Germinal center (tissue), 1 donor: ENCODE measurements around the gene TMIE.

Experiments
- DNase-seq: peaks from one replicate; pipeline ENCODE4 v3.0.0; 2012; ENCODE audit warnings: mixed read lengths, low spot score

The TMIE gene

DNA sequence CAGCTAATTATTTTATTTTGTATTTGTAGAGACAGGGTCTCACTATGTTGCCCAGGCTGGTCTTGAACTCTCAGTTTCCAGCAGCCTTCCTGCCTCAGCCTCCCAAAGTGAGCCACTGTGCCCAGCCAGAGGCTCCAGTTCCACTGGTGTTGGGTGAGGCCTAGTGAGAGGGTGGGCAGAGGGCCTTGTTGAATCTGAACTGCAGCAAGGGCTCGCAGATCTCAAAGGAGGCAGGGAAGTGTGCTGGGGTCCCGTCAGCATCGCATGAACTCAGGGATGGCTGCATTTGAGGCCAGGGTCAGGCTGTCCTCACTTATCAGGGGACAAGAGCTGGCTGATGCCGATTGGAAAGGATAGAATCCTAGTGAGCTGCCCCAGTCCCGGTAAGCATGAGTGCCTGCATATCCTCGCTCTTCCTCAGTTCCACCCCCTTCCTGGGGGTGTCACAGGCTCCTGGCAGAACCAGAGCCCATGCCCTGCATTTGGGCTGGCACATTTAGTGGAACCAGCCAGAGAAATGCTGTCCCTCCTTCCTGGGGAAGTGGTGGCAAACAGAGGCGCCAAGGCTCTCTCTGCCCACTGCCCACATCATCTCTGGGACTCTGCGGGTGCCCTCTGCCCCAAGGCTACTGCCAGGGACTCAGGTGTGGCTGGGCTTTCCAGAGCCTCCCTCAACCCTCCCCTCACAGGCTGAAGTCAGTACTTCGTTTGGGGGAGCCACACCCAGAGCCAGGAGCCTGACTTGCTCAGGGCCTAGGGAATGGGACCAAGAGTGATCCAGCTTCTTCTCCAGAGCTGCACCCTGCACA, 31.8 kb upstream of the TMIE start:
- DNase-seq = no peak

DNA sequence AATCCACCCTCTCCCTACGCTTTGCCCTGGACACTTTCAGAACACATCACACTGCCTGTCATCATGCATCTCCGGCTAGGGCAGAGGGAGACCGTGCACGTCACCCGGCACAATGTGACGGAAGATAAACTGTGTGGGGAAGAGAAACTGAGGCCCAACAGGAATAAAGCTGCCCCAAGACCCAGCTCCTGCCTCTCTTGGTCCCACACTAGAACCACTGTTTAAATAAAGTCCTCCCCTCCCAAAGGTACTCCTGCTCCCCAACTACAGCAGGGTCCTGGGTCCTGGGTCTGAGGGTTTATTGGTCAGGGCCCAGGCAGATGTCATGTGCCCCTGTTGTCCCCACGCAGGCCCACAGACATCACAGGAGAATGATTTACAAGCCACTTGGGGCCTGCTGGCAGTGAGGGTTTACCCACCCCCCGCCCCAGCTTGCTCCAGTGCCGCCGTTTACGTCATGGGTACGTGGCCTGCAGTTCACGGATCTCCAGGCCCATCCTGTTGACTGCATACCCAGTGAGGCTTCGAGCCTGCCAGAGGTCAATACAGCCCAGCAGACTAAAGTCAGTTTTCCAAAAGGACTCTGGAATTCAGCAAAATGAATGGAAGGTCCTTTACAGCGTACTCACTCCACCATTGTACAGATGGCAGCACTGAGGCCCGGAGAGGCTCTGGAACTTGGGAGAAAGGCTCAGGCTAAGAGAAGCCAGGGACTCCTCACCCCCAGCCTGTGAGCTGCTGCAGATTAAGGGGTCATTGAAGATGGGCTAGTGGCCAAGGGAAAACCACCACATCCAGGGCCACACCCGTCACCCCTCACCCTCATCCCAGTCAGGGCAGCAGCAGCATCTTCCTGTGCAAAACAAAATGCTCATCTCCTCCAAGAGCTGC, 30.9 kb upstream of the TMIE start:
- DNase-seq = no peak

DNA sequence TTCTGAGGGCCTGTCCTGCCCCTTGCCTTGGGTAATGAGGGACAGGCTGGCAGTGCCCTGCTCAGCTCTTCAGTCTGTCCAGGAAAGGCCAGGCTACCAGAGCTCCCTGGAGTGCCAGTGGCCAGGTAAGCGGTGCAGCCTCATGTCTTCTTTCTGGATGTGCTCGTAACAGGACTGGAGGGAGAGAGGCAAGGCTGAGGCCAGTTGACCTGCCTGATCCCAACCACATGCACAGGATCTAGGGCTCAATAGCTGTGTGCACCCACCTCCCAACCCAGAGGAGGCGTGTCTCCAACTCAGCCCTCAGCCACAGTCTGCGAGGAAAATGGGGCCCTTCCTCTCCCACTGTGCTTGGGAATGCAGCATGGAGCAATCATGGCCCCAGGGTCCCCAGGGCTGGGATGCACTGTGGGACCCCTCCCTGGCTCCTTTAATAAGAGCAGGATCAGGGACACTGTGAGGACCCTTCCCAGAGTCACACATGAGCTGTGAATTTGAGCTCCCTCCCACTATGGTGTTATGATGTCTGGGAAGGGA, 30.2 kb upstream of the TMIE start:
- DNase-seq = no peak

DNA sequence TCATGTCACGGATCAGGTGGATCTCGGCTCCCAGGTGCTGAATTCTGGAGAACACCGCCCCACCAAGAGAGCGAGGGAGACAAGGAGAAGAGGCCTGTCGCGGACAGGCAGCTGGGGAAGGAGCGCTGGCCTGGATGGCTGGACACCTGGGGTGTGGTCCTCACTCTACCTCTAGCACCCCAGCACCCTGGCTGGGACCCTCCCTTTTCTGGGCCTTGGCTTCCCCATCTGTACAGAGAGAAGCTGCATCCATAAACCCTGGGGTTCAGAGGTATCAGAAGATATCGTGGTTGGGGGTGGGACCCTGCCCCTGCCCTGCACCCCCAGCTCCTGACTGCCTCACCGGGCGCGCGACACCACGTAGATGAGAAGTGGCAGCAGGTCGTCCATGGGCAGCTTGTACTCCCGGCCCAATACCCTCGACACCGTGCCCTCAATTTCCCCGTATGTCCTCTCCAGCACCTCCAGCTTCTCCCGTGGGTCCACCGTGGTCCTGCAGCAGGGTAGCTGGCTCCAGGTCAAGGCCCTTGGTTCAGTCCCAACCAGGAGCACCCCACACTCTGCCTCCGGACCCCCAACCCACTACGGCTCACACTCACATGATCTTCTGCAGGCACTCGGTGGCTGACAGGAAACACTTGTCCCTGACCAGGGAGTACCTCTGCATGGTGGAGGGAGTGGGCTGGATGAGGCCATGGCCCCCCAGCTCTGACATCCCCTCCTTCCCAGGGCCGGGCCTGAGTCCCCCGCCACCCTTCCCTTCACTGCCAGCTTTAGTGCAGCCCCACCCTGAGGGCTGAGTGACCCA, 29.4 kb upstream of the TMIE start:
- no peak for DNase-seq

DNA sequence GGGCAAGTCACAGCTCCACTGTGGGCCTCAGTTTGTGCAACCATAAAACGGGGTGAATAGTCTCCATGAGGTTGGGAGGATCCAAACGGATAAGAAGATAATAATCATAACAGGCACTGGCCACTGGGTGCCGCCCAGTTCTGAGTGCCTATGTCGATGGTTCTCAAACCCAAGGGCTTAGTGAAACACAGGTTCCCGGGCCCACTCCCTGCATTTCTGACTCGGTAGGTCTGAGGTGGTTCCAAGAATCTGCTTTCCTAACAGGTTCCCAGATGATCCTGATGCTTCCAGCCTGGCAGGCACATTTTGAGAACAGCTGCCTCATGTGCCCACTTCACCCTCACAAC, 28.9 kb upstream of the TMIE start:
- no peak for DNase-seq

DNA sequence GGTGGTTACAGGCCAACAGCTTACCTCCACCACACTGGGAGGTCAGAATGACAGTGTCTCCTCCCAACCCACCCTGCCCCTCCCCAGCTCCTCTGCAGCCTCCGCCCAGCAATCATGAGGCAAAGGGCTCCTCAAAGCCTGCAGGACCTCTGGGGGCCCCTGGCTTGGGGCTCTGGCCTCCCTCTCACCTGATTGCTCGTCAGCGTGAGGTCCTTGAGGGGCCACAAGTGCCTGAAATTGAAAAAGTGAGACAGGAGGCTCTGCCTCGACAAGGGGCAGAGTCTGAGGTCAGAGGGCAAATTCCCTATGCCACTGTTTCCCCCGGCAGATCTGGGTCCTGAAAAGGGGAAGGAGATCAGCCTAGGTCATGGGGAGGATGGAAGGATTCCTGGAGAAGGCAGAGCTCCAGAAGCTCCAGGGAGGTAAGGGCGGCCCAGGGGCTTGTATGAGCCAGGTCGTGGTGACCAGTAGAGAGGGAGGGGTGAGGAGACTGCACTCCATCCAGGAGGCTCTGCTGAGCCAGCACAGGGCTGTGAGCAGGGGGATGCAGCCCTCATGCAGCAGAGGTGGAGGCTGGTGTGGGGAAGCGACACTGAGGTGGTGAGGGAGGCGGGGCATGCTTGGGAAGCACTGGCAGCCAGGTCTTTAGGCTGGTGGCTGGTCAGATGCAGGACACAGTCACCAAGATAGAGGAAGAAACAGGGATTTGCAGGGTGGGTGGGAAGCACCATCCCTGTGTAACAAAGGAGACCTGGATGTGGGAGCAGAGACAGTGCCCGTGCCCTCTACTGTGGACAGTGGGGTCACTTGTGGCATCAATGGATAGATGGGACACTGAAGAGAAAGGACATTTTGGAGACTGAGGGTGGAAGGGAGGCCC, 27.8 kb upstream of the TMIE start:
- no peak for DNase-seq

DNA sequence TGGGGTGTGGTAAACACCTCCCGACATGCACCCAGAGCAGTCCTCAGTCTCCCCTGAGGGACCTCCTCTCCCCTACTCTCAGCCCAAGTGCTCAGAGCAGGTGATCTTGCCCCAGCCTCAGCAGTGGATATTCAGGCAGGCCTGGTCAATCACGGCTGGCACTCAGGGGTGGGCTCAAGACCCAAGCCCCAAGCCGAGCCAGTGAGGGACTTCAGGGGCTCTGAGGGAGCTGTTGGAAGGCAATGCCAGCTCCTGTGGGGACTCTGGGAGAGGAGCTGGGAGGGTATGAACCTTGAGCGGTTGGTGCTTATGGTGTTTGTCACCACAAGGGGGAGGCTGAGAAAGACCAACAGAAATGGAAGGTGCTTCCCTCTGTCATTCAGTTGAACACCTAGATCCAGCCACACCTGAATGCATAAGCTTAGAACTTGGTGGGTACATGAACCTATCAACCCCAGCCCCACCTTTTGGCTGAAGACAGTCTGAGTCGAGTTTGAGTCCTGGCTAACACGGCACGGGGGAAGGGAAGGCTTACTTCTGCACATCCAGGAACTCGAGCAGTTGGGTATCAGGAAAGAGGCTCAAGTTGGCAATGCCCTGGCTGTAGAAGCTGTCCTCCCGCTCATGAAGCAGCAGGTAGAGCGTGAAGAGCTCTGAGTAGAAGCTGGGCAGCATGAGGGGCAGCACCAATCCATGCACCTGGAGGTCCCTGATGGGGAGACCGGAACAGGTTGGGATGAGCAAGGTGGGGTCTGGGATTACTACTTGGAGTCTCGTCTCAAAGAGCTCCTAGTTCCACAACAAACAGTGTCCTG, 27.0 kb upstream of the TMIE start:
- DNase-seq = no peak

DNA sequence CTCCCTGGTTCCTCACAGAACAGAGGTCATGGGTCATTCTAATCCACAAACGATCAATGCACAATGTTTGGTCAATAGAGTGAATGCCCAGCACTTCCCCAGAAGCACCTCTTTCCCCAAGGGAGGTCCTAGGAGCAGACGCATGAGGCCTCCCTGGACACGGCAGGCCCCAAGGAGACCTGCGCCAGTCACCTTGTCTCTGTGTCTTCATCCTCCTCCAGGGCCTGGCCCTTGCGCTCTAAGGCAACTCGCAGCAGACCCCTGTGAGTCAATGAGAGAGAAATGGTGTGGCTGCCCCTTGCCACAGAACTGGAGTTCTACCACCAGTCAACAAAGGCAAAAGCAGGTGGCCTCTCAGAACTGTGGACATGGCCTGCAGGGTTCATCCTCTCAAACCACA, 25.8 kb upstream of the TMIE start:
- no peak for DNase-seq

DNA sequence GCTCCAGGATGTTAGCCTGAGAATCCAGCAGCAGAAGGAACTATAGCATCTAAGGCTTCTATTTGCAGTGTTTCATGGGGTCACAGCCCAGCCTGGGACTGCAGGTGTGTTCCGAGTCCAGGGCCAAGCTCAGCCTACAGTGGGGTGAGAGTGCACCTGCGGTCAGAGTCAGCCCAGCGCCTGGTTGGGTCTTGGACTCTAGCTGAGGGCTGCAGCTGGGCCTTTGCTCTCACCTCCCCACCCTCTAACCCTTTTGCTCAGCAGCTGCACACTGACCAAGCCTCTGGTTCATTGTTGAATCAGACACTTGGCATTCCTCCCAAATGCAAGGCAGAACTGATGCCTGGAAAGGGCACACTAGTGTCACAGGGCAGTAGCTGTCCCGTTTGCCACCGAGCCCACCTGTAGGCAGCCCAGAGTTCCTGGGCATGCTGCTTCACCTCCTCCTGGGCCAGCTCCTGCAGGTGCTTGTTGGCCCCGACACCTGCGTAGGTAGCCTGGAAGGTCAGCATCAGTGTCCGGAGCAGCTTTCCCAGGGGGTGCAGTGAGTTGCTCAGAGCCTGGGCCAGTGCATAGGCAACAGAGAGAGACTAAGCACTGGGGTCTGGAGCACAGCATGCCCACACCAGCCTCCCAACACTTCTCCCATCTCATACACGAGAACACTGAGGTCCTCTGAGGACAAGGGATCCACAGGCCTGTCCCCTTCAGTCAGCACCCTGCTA, 25.2 kb upstream of the TMIE start:
- no peak for DNase-seq

DNA sequence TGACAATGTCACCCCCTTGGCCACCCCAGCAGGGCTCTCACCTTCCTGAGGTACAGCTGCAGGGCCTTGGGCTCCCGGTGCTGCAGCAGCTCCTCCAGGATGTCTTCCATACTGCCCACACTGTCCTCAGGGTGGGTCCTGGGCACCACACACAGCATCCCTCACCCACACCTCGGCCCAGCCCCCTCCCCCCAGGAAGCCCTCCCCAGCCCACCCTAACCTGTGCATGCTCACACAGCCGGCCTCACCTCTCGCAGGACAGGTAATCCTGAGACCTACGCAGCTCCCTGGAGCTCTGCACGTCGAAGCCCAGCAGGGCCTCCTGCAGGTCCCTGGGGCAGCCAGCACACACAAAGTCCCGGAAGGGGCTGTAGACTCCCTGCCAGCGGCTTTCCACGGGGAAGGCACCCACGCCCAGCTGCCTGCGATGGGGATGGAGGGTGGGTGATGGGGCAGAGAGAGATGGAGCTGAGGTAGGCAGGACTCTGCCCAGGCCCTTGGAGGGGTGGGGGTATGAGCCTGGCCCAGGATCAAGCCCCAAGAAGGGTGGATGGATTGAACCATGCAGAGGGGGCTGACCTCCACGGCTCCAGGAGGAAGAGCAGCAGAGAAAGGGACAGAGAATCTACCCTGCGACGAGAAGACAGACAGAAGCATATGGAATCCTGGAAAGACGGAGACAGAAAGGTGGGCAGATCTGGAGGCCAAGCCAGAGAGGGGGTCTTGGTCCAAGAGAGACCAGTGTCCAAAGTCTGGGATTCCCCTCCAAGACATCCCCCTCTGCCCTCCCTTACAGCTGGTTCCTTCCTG, 24.4 kb upstream of the TMIE start:
- no peak for DNase-seq

DNA sequence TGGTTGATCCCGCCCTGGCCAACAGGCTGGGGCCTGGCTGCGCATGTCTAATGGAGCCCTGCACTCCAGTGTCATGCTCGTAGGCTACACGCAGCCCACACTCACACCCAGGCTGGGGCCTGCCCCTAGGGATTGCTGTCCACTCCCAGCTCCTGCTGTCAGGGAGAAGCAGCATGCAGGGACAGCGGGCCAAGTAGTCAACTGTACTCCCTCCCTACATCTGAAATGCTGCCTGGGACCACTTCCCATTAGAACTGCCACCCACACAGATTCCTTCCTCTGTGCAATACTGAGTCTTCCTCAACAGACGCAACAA, 23.8 kb upstream of the TMIE start:
- DNase-seq = no peak

DNA sequence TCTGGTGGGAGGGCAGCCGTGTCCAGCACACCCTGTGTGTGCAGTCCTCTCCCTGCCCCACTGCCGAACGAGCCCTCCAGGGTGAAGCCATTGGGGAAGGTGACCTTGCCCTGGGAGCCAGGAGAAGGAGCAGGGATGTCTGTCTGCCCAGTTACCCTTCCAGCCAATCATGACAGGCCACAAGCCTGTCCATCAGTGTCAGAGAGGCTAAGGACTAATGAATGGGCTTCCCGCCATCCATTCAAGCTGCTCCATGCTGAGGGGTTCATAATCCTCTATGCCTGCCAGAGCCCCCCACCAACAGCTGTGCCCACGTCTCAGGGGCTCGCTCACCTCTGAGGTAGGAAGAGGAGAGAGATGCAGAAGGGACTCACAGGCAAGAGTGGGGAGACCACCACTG, 22.9 kb upstream of the TMIE start:
- no peak for DNase-seq

DNA sequence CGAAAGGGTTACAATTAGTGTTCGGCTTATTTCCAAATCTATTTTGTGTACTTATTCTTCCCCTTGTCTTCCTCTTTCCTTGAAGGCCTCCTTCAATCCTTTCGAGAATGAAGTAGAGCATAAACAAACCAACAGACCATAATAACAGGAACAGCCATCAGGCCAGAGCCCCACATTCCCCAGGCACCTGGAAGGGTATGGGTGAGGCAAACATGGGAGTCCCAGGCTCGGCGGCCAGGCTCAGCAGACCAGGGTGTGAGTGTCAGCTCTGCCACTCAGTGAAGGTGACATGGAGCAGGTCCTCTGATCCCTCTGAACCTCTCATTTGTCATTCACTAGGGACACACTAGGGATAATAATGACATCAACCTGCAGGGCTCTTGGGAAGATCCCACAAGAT, 21.5 kb upstream of the TMIE start:
- DNase-seq = no peak

DNA sequence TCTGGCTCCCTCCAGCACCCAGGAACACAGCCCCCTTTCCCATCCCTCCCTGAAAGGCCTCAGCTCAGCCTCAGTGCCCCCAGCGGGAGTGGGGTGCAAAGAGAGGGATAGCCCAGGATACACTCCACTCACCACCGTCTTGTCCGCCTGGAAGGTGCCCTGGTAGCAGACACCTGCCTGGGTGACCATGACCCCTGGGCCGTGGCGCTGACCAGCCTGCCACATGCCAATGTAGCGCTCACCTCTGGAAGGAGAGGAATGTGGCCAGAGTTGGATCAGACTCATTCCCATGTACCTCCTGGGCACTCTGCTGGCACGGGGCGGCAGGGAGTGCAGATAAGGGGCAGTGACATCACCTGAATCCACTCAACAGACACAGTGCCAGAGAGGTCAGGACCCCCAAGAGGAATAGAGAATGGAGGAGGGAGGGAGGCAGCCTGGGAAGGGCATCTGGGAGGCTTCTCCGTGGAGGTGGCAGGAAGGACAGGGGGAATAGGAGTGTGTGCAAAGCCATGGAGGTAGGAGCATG, 20.8 kb upstream of the TMIE start:
- DNase-seq = no peak

DNA sequence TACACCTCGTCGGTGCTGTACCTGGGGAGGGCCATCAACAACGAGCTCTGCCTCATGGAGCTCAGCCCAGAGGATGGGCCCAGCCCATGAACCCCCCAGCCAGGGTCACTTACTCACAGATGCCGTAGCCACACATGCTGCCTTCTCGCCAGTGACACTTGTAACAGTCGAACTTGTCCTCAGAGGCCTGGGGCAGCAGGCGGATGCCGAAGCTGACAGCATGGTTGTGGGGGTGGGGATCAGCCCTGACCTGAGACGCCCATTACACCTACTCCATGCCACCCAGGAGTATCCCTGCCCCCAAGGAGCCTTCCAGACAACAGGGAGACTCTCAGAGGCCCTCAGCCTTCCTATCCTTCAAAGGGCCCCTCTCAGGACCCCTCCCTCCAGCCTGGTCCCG, 19.8 kb upstream of the TMIE start:
- no peak for DNase-seq

DNA sequence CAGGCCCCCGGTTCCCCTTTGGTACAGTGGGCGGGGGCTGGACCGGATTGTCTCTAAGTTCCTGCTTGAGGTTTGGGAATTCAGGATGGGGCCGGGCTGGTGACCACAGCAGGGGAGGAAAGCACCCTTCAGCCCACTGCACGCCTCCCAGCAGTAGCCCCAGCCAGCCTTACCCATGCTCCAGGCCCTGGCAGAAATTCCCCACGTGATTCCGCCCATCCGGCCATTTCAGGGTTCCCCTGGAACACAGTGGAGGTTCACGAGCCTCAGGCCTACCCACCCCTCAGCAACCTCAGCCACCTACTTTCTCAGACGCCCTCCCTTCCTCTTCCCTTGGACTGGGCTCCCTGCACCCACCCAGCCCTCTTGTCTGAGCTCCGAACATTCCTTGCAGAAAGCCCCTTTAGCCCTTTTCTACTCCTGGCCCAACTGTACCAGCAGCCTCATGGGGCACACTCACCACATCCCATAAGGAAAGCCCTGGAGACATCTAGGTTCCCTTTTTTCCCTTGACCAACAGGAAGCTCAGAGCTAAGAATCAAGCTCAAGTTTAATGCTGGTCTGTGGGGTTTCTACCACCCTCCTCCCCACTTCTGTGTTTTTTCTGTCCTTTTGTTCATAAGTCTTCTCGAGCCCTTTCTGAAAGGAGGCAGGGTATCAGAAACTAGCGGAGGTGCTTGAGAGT, 19.2 kb upstream of the TMIE start:
- no peak for DNase-seq

DNA sequence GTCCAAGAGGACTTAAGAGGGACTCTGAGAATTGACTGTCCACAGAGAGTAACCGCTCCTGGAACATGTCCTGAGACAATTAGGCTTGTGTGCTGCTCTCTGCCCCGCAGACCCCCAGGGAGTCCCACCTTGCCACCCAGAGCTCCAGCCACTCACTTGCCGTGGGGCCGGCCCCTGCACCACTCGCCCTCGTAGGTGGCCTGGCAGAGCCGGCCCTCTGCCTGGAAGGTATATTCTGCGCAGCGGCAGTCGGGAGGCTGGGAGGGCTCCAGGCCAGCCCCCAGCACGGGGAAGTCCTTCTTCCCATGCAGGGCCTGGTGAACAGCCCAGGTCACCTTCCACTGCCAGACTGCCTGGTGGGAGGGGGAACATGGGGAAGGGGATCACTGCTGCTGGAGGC, 18.2 kb upstream of the TMIE start:
- DNase-seq = no peak

DNA sequence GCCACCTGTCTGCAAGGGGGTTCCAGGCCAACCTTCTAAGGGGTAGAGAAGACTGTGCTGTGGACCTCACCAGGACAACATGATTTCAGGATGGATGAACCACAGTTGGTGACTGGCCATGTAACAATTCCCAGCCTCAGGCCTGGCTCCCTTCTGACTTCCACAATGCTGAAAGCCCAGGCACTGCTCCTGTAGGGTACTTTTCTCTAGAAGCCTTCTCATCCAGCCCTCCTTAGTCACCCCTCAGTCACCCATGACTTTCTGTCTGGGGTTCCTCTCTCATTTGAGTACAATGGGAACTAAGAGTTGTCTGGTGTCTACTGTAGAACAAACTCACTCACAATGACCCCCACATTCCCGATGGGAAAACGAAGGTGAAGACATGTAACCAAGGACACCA, 16.3 kb upstream of the TMIE start:
- DNase-seq = no peak
